Panc1 (cell line): ENCODE measurements around the gene CCDC171. TPM values are rescaled to one million over a fixed set of nuclear protein-coding genes. Genes with fewer than 3 reads are reported as not detected.

Source experiments
- ATAC-seq: fragments of 200-7000 bp; cut with Tn5 transposase; 2 replicates; pipeline ENCODE4 v1.9.1; 2020; ENCODE audit warnings: mild to moderate bottlenecking, moderate library complexity
- BruUV-seq: library from RNA; stranded (reverse); fragments of 400-500 nt; replicated peaks from 2 replicates; lab custom pipeline; 2021; lab: Mats Ljungman, UMichigan
- CTCF ChIA-PET: fragments of 300-600 bp; sonication (Branson Sonifier 250); formaldehyde crosslinking; loops from one replicate; lab custom pipeline; 2022; ENCODE audit warnings: antibody characterized with exemption; lab: Charles Lee
- POLR2A ChIA-PET: fragments of 300-600 bp; sonication (Branson Sonifier 250); formaldehyde crosslinking; loops from one replicate; lab custom pipeline; 2022; ENCODE audit warnings: antibody characterized with exemption; lab: Charles Lee
- DNase-seq: peaks from one replicate; pipeline ENCODE4 v3.0.0-alpha.2; 2010; ENCODE audit warnings: low read depth, low spot score
- H3K27ac ChIP-seq: 2 replicates; pipeline ENCODE4 v1.5.1; 2011; ENCODE audit warnings: mild to moderate bottlenecking, low read length, inconsistent platforms
- H3K27me3 ChIP-seq: fragments of 200-500 bp; sonication (Bioruptor generic); 2 replicates; pipeline ENCODE4 v1.6.0; 2014; ENCODE audit warnings: low read length, inconsistent platforms; ENCODE audit not compliant: control insufficient read depth, insufficient read depth
- H3K36me3 ChIP-seq: fragments of 200-500 bp; sonication (Bioruptor generic); 2 replicates; pipeline ENCODE4 v1.5.1; 2014; ENCODE audit warnings: inconsistent platforms, mild to moderate bottlenecking, low read length, moderate library complexity; ENCODE audit not compliant: control insufficient read depth, insufficient read depth
- H3K4me1 ChIP-seq: 2 replicates; pipeline ENCODE4 v1.5.1; 2011; ENCODE audit warnings: inconsistent platforms, mild to moderate bottlenecking, low read length, moderate library complexity; ENCODE audit not compliant: control insufficient read depth, insufficient read depth
- H3K4me3 ChIP-seq, 2 experiments: 2 replicates each; pipeline ENCODE4 v1.5.1; 2011 to 2012; ENCODE audit warnings: low read depth in 2 of 2, low read length in 2 of 2, mild to moderate bottlenecking in 2 of 2, inconsistent platforms in 1 of 2, moderate library complexity in 1 of 2
- H3K9me3 ChIP-seq: fragments of 200-500 bp; sonication (Bioruptor generic); 2 replicates; pipeline ENCODE4 v1.5.1; 2014; ENCODE audit warnings: low read depth, mild to moderate bottlenecking, inconsistent platforms, low read length, moderate library complexity; ENCODE audit not compliant: control insufficient read depth, insufficient read depth
- POLR2AphosphoS5 ChIP-seq: IDR thresholded peaks from 2 replicates; pipeline ENCODE4 v1.6.1; 2012; ENCODE audit warnings: mild to moderate bottlenecking, low read depth, low read length, moderate library complexity
- SIN3A ChIP-seq: IDR thresholded peaks from 2 replicates; pipeline ENCODE4 v1.6.1; 2012; ENCODE audit warnings: low read depth, mild to moderate bottlenecking, low read length, moderate library complexity, borderline replicate concordance; ENCODE audit not compliant: insufficient read depth
- TCF7L2 ChIP-seq: IDR thresholded peaks from 2 replicates; pipeline ENCODE4 v1.6.1; 2011; ENCODE audit warnings: mild to moderate bottlenecking, low read depth, low read length, inconsistent platforms
- in situ Hi-C: cut with HindIII; loops from 2 replicates; pipeline ENCODE4 v1.10.0; 2016; ENCODE audit warnings: low sequenced_read_pairs, low pct_unique_long_range_greater_than_20kb
- intact Hi-C: fragments of 100-400 bp; cut with micrococcal nuclease; formaldehyde crosslinking; loops from one replicate; pipeline ENCODE4 v1.10.0; 2022; ENCODE audit not compliant: unreplicated experiment
- total RNA-seq: library from RNA; stranded (reverse); gene quantifications from one replicate; pipeline ENCODE4 v1.2.1, GENCODE V29; 2021; ENCODE audit not compliant: unreplicated experiment
- TF ChIP-seq, protein P1 (sequence below), 2 experiments: IDR thresholded peaks; 2 replicates each; pipeline ENCODE4 v1.6.1; 2011 to 2012; ENCODE audit warnings: low read depth in 2 of 2, control low read depth in 1 of 2, low read length in 1 of 2, mild to moderate bottlenecking in 1 of 2, moderate library complexity in 1 of 2; ENCODE audit not compliant: insufficient read depth in 1 of 2
- TF ChIP-seq, protein P2 (sequence below): fragments of 450-650 bp; IDR thresholded peaks from 2 replicates; pipeline ENCODE4 v1.5.1; 2017; ENCODE audit warnings: mild to moderate bottlenecking

The CCDC171 gene
- total RNA-seq, 1 experiment from 2014 or later = 1.5 TPM

DNA sequence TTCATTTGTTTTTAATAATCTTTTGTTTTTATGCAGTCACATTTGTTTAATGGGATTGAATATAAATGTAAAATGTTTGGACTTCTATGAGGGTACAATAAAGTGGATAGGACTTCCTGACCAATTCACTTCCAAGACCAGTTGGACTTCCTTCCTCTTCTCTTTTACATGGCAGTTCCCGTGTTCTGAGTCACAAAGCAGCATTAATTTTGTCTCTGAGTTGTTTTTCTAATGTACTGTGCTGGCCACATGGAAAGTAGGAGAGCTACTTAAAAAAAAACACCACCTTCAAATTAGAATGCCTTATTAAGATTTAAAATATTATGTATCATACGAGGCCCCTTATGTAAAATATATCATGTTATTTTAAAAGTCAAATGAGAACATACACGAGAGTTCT lies 87.3 kb downstream of the CCDC171 start:
- BruUV-seq = no TSS peak
- intact Hi-C loops (no loop called here), in situ Hi-C loops (no loop called here)
- Histone ChIP-seq H3K36me3 (no peaks in the 10 kb centered on the region), H3K27ac (no peak overlapping the region), H3K4me1 (no peaks in the 10 kb centered on the region), H3K9me3 (no peaks in the 10 kb centered on the region), H3K27me3 (no peaks in the 10 kb centered on the region), H3K4me3 (no peak overlapping the region)
- ATAC-seq = no peak
- ChIA-PET POLR2A (no interaction called here), CTCF (no interaction called here)
- no peak for DNase-seq
- TF ChIP-seq, protein P1, sequence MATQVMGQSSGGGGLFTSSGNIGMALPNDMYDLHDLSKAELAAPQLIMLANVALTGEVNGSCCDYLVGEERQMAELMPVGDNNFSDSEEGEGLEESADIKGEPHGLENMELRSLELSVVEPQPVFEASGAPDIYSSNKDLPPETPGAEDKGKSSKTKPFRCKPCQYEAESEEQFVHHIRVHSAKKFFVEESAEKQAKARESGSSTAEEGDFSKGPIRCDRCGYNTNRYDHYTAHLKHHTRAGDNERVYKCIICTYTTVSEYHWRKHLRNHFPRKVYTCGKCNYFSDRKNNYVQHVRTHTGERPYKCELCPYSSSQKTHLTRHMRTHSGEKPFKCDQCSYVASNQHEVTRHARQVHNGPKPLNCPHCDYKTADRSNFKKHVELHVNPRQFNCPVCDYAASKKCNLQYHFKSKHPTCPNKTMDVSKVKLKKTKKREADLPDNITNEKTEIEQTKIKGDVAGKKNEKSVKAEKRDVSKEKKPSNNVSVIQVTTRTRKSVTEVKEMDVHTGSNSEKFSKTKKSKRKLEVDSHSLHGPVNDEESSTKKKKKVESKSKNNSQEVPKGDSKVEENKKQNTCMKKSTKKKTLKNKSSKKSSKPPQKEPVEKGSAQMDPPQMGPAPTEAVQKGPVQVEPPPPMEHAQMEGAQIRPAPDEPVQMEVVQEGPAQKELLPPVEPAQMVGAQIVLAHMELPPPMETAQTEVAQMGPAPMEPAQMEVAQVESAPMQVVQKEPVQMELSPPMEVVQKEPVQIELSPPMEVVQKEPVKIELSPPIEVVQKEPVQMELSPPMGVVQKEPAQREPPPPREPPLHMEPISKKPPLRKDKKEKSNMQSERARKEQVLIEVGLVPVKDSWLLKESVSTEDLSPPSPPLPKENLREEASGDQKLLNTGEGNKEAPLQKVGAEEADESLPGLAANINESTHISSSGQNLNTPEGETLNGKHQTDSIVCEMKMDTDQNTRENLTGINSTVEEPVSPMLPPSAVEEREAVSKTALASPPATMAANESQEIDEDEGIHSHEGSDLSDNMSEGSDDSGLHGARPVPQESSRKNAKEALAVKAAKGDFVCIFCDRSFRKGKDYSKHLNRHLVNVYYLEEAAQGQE (IDR thresholded peaks at IDR 0.05; ENCODE audit: insufficient read depth in 1 of 2, low read depth in 2 of 2, low read length in 1 of 2) = no peak
- TF ChIP-seq, protein P2, sequence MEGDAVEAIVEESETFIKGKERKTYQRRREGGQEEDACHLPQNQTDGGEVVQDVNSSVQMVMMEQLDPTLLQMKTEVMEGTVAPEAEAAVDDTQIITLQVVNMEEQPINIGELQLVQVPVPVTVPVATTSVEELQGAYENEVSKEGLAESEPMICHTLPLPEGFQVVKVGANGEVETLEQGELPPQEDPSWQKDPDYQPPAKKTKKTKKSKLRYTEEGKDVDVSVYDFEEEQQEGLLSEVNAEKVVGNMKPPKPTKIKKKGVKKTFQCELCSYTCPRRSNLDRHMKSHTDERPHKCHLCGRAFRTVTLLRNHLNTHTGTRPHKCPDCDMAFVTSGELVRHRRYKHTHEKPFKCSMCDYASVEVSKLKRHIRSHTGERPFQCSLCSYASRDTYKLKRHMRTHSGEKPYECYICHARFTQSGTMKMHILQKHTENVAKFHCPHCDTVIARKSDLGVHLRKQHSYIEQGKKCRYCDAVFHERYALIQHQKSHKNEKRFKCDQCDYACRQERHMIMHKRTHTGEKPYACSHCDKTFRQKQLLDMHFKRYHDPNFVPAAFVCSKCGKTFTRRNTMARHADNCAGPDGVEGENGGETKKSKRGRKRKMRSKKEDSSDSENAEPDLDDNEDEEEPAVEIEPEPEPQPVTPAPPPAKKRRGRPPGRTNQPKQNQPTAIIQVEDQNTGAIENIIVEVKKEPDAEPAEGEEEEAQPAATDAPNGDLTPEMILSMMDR = no peak
- TF ChIP-seq POLR2AphosphoS5 = no peak
- TF ChIP-seq SIN3A = no peak
- no peak for TF ChIP-seq TCF7L2

DNA sequence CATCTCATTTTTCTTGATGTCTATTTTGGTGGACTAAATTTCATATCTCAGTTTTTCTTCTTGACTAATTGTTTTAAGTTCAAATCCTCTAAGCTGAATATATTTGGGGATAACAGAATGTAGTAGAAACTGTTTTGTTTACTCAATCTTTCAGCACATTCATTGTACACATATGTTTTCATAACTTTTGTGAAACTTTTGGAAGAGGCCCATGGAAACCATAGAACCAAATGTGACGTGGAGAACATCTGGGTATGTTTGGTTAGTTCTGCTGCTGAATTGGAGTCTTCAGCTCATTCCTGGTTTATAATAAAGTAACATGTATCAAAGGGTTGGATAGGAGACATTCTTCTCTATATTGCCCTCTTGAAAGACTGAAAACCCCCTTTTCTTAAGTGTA lies 88.4 kb downstream of the CCDC171 start:
- intact Hi-C loops (no loop called here), in situ Hi-C loops (no loop called here)
- CTCF ChIA-PET = no interaction called here
- DNase-seq (no peak), ATAC-seq (no peak)
- Histone ChIP-seq H3K4me1 (no peaks in the 10 kb centered on the region), H3K36me3 (no peaks in the 10 kb centered on the region), H3K27ac (no peak overlapping the region), H3K9me3 (no peaks in the 10 kb centered on the region), H3K4me3 (no peak overlapping the region), H3K27me3 (no peaks in the 10 kb centered on the region)
- POLR2A ChIA-PET = no interaction called here
- TF ChIP-seq TCF7L2 = no peak
- no peak for TF ChIP-seq POLR2AphosphoS5
- TF ChIP-seq, protein P2 = no peak
- TF ChIP-seq, protein P1 (IDR thresholded peaks at IDR 0.05; ENCODE audit: insufficient read depth in 1 of 2, low read depth in 2 of 2, low read length in 1 of 2) = no peak
- TF ChIP-seq SIN3A = no peak
- no TSS peak for BruUV-seq
